Smooth muscle cell (in vitro differentiated cells): ENCODE results near the gene GALNT16. TPM values are rescaled to one million over a fixed set of nuclear protein-coding genes. Genes with fewer than 3 reads are reported as not detected.

Source experiments
- DNase-seq: peaks from one replicate; lab custom pipeline; 2025; ENCODE audit not compliant: unreplicated experiment; lab: John Stamatoyannopoulos, UW
- H2AFZ ChIP-seq: fragments of 200-600 bp; sonication (generic); 2 replicates; pipeline ENCODE4 v1.6.0; 2016; ENCODE audit warnings: antibody characterized with exemption, low read depth, mild to moderate bottlenecking
- H3F3A ChIP-seq: fragments of 200-600 bp; sonication (generic); 2 replicates; pipeline ENCODE4 v1.6.0; 2017; ENCODE audit warnings: antibody characterized with exemption, low read depth
- H3K27ac ChIP-seq: fragments of 200-600 bp; sonication (generic); 2 replicates; pipeline ENCODE4 v1.5.1; 2016; ENCODE audit warnings: low read depth, mild to moderate bottlenecking
- H3K27me3 ChIP-seq: fragments of 200-600 bp; sonication (generic); 2 replicates; pipeline ENCODE4 v1.6.1; 2016; ENCODE audit warnings: low read depth, mild to moderate bottlenecking
- H3K36me3 ChIP-seq: fragments of 200-600 bp; sonication (generic); 2 replicates; pipeline ENCODE4 v1.5.1; 2016; ENCODE audit warnings: low read depth
- H3K4me1 ChIP-seq: fragments of 200-600 bp; sonication (generic); 2 replicates; pipeline ENCODE4 v1.5.1; 2016; ENCODE audit warnings: low read depth
- H3K4me2 ChIP-seq: fragments of 200-600 bp; sonication (generic); 2 replicates; pipeline ENCODE4 v1.6.0; 2016; ENCODE audit warnings: mild to moderate bottlenecking
- H3K4me3 ChIP-seq: fragments of 200-600 bp; sonication (generic); 2 replicates; pipeline ENCODE4 v1.5.1; 2016; ENCODE audit warnings: mild to moderate bottlenecking
- H3K79me2 ChIP-seq: fragments of 200-600 bp; sonication (generic); 2 replicates; pipeline ENCODE4 v1.6.0; 2016; ENCODE audit warnings: low read depth, mild to moderate bottlenecking
- H3K9ac ChIP-seq: fragments of 200-600 bp; sonication (generic); 2 replicates; pipeline ENCODE4 v1.6.0; 2016; ENCODE audit warnings: low read depth
- H3K9me3 ChIP-seq: fragments of 200-600 bp; sonication (generic); replicated peaks from 2 replicates; pipeline ENCODE4 v1.5.1; 2016; ENCODE audit warnings: low read depth
- H4K20me1 ChIP-seq: fragments of 200-600 bp; sonication (generic); 2 replicates; pipeline ENCODE4 v1.6.0; 2016; ENCODE audit warnings: low read depth
- CTCF ChIP-seq: fragments of 200-600 bp; sonication (generic); IDR thresholded peaks from 2 replicates; pipeline ENCODE4 v1.5.1; 2017; ENCODE audit warnings: borderline replicate concordance, mild to moderate bottlenecking, antibody characterized with exemption; ENCODE audit not compliant: insufficient read depth, poor library complexity, severe bottlenecking
- WGBS: methylation state at CpG from one replicate; pipeline ENCODE4 v1.1.7; 2016; ENCODE audit warnings: low lambda C conversion rate; 5-methylcytosine and 5-hydroxymethylcytosine counted together
- polyA plus RNA-seq: library from polyadenylated mRNA; unstranded; fragments of >200 nt; fragmentation: Nextera tagmentation; extraction: Ambion mirVana; gene quantifications from 2 replicates; pipeline ENCODE4 v1.2.1, GENCODE V29; 2016
- total RNA-seq: library from RNA; depleted of rRNA; stranded (reverse); fragments of >200 nt; gene quantifications from 2 replicates; pipeline ENCODE4 v1.2.3, GENCODE V29; 2014

GALNT16 gene
- total and polyA plus RNA-seq, 2 experiments from 2014 or later, result 0.54 to 4.7 TPM

DNA sequence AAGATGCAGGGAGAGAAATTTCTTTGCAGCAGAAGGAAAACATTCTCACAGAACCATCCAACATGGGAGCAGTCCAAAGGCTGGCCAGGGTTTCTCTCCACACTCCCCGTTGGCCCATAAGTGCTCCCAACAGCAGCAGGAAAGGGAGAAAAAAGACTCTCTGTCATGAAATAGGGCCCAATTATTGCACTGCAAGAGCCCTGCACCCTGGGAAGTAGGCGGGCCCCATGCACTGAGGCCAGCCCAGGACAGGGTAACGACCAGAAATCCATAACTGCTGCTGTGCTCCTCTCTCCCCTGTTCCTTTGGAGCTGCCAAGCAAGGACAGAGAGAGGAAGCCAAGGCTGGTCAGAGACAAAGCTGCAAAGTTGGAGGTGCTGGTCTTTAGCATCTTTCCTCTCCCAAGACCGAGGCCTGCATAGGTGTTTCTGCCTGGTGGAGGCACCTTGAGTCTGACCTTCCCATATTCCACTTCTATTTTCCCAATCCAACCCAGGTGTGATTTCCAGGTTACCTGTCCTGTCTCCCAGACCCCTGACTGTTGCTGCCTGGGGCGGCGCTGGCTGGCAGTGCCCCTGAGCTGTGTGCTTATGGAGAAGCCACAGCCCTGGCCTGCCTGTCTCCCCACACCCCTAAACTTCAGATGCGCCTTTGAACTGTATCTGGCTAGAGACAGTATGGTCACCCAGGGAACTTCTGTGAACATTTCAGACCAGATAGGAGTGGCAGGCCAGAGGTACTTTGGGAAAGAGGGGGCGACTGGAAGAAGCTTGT, 6.8 kb downstream of the GALNT16 start:
- Histone ChIP-seq H3K4me3 (no peak overlapping the region), H3K36me3 (no peaks in the 10 kb centered on the region), H3K9ac (no peak overlapping the region), H3K27me3 (peaks cover 19% of the 10 kb centered on the region), H3K9me3 (no peaks in the 10 kb centered on the region), H3F3A (peaks cover 12% of the 10 kb centered on the region), H3K27ac (no peak overlapping the region), H2AFZ (no peak overlapping the region), H3K4me2 (no peak overlapping the region), H4K20me1 (no peaks in the 10 kb centered on the region), H3K79me2 (no peaks in the 10 kb centered on the region), H3K4me1 (peaks cover 6% of the 10 kb centered on the region)
- 93% methylated on average over 8 of the region's 8 CpGs for whole genome bisulfite sequencing
- DNase-seq, result no peak
- TF ChIP-seq CTCF, result no peak

DNA sequence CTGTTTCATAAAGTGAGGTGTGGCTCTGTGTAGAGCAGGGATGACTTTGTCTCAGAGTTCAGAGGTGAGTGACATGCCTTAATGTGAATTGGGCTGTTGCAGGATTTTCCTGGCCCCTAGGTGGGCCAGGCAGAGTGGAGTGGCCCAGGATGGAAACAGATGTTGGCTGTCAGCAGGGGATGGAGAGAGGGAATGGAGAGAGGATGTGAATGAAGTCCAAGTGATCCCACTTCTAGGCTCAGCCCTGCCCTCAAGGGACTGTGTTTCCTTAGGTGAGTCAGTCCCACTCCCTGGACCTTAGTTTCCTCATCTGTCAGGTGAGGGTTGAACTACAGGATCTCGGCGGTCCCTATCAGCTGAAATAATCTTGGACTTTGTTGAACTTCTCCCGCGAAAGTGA, 7.5 kb downstream of the GALNT16 start:
- H3F3A ChIP-seq, result peaks cover 12% of the 10 kb centered on the region
- no peaks in the 10 kb centered on the region for H4K20me1 ChIP-seq
- H2AFZ ChIP-seq, result no peak overlapping the region
- 89% methylated on average over 4 of the region's 4 CpGs for WGBS
- DNase-seq, result no peak
- no peak for TF ChIP-seq CTCF
- peak overlapping the region; percentile 65 for H3K9ac ChIP-seq
- H3K27ac ChIP-seq, result peak overlapping the region; percentile 94
- no peaks in the 10 kb centered on the region for H3K9me3 ChIP-seq
- no peak overlapping the region for H3K4me2 ChIP-seq
- H3K36me3 ChIP-seq, result no peaks in the 10 kb centered on the region
- H3K79me2 ChIP-seq, result no peaks in the 10 kb centered on the region
- H3K27me3 ChIP-seq, result peaks cover 11% of the 10 kb centered on the region
- H3K4me1 ChIP-seq, result no peaks in the 10 kb centered on the region
- H3K4me3 ChIP-seq, result no peak overlapping the region

- peak overlapping the region; percentile 94 for H3K27ac ChIP-seq
- no peak for DNase-seq
- no peaks in the 10 kb centered on the region for H3K4me1 ChIP-seq
- no peaks in the 10 kb centered on the region for H4K20me1 ChIP-seq
- no peak overlapping the region for H3K4me3 ChIP-seq
- no peak for TF ChIP-seq CTCF
- 28% methylated on average over 2 of the region's 2 CpGs for WGBS
- H3K27me3 ChIP-seq, result peaks cover 5% of the 10 kb centered on the region
- no peaks in the 10 kb centered on the region for H3K9me3 ChIP-seq
- no peaks in the 10 kb centered on the region for H3K79me2 ChIP-seq
- peak overlapping the region; percentile 49 for H3K4me2 ChIP-seq
- no peaks in the 10 kb centered on the region for H3K36me3 ChIP-seq
- peaks cover 12% of the 10 kb centered on the region for H3F3A ChIP-seq
- no peak overlapping the region for H2AFZ ChIP-seq
- peak overlapping the region; percentile 65 for H3K9ac ChIP-seq
These were observed 8.3 kb downstream of the GALNT16 start for GRCh38 chr14:69268223-69268622.

GRCh38 chr14:69268763-69269162, 8.8 kb downstream of the GALNT16 start:
- no peaks in the 10 kb centered on the region for H4K20me1 ChIP-seq
- H3K79me2 ChIP-seq, result no peaks in the 10 kb centered on the region
- H3K4me2 ChIP-seq, result peak overlapping the region; percentile 49
- TF ChIP-seq CTCF, result no peak
- peak overlapping the region; percentile 65 for H3K9ac ChIP-seq
- peak overlapping the region; percentile 94 for H3K27ac ChIP-seq
- no peaks in the 10 kb centered on the region for H3K36me3 ChIP-seq
- H3K9me3 ChIP-seq, result no peaks in the 10 kb centered on the region
- 20% methylated on average over 4 of the region's 4 CpGs for WGBS
- H2AFZ ChIP-seq, result no peak overlapping the region
- no peaks in the 10 kb centered on the region for H3K4me1 ChIP-seq
- peaks cover 4% of the 10 kb centered on the region for H3K27me3 ChIP-seq
- peaks cover 12% of the 10 kb centered on the region for H3F3A ChIP-seq
- no peak overlapping the region for H3K4me3 ChIP-seq
- no peak for DNase-seq
